T-helper 22 cell (primary cell): ENCODE data around the gene FKBP11.
"Not testable (repeated sequence)": the region's sequence is repeated elsewhere in the genome, so short reads cannot be mapped to it uniquely, and the experiment has no call there.

Source experiments
- DNase-seq: peaks from one replicate; pipeline ENCODE4 v3.0.0-alpha.2; 2020; ENCODE audit warnings: low read depth

The FKBP11 gene

DNA sequence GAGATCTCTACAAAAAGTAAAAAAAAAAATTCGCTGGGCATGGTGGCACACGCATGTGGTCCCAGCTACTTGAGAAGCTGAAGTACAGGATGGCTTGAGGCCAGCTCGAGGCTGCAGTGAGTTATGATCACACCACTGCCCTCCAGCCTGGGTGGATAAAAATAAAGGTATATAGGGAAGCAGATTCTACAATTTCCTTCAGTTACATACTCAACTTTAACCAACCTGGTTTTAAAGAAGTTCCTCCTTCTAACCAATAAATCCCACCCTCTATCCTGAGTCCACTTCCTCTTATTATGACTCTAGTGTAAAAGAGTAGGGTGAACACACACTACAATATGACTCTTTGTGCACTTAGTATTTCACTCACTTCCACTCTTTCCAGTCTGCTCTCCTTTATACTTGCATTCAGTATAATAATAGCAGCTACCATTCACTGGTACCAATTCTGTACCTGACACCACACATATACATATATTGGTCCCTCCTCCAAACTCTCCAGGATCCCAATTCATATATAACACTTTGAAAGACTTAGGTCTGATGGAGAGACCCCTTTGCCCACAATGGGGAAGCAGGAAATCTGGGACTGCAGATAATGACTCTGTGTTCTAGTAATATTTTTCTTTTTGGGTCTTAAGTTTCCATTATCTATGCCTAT, 29.7 kb upstream of the FKBP11 start:
- DNase-seq: no peak

DNA sequence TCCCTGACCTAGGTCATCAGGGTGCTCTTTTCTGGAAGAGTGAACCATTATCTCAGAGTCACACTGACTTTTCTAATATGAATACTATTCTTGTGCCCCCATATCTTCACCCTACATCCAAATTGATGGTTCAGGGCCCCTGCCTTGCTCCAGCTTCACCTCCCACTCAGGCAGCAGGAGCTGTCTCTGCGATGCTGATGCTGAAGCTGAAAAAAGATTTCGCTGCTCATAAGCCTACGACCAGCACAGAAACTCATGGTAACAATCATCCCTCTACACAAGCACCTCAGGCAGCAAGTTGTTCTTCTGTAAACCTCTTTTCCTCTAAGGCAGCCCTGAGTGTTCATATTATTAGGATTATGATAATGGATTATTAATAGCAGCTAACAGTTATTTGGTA, 28.8 kb upstream of the FKBP11 start:
- DNase-seq: no peak

- no peak for DNase-seq
Measured at GRCh38 chr12:48952691-48953090, 27.4 kb upstream of the FKBP11 start.

DNA sequence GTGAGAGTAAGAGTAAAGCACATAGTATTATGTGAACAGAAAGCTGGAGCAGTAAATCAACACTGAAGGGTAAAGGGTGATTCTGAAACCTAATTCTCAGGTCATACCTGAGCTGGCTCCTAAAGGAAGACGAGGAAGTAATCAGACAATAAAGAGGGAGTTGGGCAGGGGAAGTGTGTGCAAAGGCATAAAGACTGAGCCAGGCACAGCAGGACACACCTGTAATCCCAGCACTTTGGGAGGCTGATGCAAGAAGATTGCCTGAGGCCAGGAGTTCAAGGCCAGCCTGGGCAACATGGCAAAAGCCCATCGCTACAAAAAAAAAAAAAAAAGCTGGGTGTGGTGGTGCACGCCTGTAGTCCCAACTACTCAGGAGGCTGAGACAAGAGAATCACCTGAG, 22.4 kb upstream of the FKBP11 start:
- DNase-seq: no peak

DNA sequence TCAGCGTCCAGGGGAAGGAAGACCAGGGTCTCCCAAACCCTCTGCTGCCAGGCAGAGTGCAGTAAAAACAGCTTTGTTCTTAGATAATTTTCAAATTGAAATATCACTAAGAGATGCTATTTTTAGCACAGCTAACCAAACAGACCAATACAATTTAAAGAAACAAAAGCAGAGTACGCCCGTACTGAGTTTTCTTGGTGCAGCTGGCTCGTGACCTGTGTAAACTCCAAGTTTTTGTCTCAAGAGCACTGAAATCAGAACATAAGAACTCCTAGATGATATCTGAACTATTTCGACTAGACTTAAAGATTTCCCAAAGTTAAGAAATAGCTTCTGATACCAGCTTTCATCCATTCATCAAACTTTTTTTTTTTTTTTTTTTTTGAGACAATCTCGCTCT, 21.7 kb upstream of the FKBP11 start:
- no peak for DNase-seq

DNA sequence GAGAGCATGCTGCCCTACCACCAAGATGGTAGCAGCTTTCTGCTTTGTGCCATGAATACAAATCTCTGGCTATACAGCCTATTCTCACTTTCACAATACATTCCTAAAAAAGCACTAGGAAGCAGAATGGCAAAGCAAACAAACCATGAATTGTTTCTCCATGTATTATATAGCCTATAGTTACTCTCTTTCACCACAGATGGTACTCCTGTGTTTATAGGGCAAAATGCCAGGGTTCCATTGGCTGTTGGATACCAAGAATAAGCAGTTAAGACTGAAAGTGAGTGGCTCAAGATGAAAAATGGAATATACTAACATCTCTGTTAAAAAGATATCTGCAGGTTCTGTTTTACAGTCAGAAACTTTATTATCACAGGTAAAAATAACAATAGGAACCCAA, 20.9 kb upstream of the FKBP11 start:
- no peak for DNase-seq

DNA sequence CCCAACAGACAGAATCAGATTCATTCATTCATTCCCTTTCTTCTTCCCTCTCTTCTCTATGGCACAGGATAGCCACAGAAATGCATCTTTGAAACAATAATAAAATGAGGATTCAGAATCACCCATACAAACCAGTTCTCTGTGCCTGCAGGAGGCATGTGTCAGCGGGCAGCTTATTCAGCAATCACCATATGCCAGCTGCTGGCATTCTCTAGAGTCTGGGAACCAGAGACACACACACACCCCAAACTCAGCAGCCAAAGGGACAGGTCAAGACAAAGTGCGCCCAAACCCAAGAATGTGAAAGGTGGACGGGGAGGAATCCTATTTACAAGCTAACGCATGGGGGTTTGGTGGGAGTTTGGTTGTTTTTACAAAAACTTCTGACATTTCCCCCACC, 17.9 kb upstream of the FKBP11 start:
- DNase-seq: no peak

DNA sequence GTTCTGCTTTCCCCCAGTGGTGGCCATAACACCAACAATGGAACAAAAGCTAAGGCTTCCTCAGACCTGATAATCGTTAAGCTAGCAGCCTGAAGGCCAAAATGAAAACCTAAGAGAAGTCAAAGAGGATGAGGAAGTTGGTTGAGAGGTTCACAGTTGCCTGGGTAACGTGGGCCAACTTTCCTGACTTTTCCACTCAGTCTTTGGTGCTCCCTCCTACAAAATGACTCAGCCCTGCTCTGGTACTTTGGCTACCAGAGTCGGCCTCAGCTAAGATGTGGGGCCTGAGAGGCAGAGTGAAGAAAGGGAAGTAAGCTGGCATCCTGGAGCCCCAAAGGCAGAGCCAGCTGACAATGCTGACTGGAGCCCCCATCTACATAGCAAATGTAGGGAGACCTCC, 14.9 kb upstream of the FKBP11 start:
- DNase-seq: no peak

DNA sequence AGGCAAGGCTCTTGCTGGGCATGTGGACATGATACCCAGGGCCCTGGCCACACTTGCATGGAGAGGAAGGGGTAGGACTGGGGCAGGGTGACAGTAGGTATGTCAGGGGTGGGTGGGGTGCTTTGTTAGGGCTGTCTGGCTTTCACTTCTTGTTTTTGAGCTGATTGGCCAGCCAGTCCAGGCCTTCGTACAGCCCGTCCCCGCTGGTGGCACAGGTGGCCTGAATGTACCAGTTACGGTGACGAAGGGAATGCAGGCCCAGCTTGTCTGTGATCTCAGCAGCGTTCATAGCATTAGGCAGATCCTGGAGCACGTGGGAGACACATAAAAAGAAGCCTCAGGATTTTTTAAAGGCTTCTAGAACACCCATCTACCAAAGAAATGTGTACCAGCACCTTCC, 13.5 kb upstream of the FKBP11 start:
- DNase-seq: no peak

- DNase-seq: no peak
Measured at GRCh38 chr12:48937170-48937569, 11.9 kb upstream of the FKBP11 start.

DNA sequence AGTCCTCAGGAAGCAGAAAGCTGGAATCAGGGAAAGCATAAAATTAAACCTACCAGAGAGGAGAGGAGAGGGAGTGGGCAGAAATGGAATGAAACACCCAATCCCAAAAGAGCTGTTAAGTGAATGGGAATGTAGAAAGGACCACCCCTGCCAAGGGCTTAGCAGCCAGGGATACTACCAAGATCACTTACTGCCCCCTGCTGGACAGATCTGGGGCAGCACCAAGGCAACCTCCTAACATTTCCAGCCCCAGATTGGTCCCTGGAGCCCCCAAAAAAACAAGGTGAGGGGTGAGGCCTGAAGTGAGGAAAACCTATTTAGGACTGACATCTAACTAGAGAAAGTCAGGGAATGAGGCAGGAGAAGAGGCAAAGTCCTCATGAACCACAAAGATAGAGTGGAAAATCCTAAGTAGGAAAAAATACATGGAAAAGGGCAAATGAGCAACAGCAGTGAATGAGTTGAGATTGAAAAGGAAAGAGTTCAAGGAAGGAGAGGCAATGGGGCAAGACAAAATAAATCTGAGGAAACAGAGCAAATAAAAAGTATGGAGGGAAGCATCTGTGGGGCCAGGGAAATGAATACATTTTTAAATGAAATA, 11.2 kb upstream of the FKBP11 start:
- peak; percentile 58 for DNase-seq

GRCh38 chr12:48934312-48934706, 9.0 kb upstream of the FKBP11 start:
- DNase-seq: no peak

GRCh38 chr12:48933664-48934311, 8.5 kb upstream of the FKBP11 start:
- peak; percentile 40 for DNase-seq

DNA sequence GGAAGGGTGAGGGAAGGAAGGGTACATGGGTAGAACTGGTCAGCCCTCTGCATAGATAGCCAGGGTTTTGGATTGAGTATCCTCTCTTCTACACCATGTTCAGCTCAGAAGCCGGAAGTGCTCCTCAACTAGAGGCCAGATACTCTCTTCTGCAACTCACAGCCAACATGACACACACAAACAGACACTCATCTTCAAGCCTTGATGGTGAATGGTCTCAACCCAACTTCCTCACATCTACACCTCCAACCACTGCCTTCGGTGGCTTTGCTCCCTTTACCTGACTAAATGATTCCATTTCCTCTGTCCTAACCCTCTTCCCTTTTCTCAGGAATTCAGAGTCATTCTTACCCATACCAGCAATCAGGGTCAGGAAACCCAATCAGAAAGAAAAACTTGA, 7.6 kb upstream of the FKBP11 start:
- DNase-seq: no peak

- no peak for DNase-seq
Measured at GRCh38 chr12:48930475-48930874, 5.2 kb upstream of the FKBP11 start.

GRCh38 chr12:48929551-48929950, 4.3 kb upstream of the FKBP11 start:
- no peak for DNase-seq

- DNase-seq: no peak
Measured at GRCh38 chr12:48927261-48927660, 2.0 kb upstream of the FKBP11 start.

GRCh38 chr12:48924617-48925303, 532 bp downstream of the FKBP11 start:
- peak; percentile 59 for DNase-seq

GRCh38 chr12:48923117-48923516, 2.2 kb downstream of the FKBP11 start:
- no peak for DNase-seq

DNA sequence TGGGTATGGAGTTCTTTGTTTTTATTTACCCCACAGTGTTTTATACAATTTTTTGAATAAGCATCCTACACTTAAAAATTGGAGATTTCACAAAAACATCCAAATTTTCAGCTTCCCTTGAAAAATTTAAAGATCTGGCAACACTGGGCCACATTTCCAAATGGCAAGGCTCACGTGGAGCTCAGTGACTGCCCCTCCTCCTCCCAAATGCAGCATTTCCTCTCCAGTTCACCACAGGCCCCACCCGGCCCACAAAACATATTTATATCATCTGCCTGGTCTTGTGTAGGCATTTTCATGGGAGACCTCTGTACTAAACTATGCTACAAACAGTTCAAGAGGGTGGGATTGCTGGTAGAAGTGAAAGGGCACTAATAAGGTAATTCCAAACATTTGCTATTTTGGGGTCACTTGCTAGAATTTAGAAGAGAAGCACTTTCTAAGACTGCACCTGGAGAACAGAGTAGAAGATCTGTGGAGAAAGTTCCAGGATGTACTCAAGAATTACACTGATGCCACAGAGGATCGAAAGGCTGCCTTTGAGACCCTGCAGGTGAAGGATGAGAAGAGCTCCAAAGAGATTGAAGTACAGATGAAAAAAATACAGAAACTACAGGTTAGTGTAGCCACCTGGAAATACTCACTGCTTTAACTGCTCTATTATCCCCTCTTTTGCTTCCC, 7.3 kb downstream of the FKBP11 start:
- no peak for DNase-seq

- DNase-seq: no peak
Measured at GRCh38 chr12:48910196-48910595, 15.1 kb downstream of the FKBP11 start.

GRCh38 chr12:48909698-48910097, 15.6 kb downstream of the FKBP11 start:
- DNase-seq: not testable (repeated sequence)

DNA sequence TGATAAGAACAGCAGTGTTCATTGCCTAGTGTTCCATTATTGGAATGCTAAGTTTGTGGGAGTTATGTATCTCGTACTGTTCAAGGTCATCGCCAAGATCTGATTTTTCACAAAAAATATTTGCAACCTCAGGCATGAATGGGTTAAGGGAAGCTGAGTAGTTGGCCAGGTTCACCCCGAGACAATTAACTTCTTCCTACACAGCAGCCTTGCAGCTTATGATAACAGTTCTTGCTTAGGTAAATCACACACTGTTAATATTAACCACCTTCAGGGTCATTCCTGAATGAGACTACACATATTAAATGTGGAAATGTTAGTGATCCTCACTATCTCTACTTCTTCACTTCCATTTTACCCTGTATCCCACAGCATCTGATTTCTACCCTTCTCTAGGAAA, 18.0 kb downstream of the FKBP11 start:
- no peak for DNase-seq
